Stimulated activated CD4-positive, alpha-beta T cell treated with anti-CD3 and anti-CD28 coated beads, Interleukin-1b, Interleukin-23, amount 100 ng/mL, for 4 hours (primary cell): ENCODE results near the gene NAP1L4.
A peak's percentile ranks its signal among the peaks of the same experiment; 100 is the strongest.
"Not testable (repeated sequence)": the region's sequence is repeated elsewhere in the genome, so short reads cannot be mapped to it uniquely, and the experiment has no call there.

Experiments
- DNase-seq, 2 donors: peaks; one replicate each; pipeline ENCODE4 v3.0.0-alpha.2; 2020; ENCODE audit warnings: low read depth in 2 of 2

NAP1L4 gene

GRCh38 chr11:2905299-2905698, 86.8 kb downstream of the NAP1L4 start:
- DNase-seq: not testable (repeated sequence)

- DNase-seq: no peak
Observed at GRCh38 chr11:2904153-2905052, 87.7 kb downstream of the NAP1L4 start.

DNA sequence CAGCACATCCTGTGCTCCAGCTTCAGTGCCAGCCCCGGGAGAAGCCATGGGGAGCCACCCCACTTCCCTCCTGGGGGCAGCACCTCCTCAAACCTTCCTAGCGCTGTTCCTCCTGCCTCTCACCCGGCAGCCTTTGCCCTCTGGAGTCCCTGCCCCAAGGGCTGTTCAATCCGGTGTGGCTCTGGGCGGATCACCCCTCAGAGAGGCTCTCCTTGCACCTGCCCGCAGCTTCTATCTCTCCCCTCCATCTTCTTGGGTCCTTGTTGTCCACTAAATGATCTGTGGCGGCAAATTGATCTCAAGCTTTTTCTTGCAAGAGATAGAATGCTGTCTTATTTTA, 88.5 kb downstream of the NAP1L4 start:
- DNase-seq: no peak

- no peak for DNase-seq
Observed at GRCh38 chr11:2902784-2903671, 89.1 kb downstream of the NAP1L4 start.

DNA sequence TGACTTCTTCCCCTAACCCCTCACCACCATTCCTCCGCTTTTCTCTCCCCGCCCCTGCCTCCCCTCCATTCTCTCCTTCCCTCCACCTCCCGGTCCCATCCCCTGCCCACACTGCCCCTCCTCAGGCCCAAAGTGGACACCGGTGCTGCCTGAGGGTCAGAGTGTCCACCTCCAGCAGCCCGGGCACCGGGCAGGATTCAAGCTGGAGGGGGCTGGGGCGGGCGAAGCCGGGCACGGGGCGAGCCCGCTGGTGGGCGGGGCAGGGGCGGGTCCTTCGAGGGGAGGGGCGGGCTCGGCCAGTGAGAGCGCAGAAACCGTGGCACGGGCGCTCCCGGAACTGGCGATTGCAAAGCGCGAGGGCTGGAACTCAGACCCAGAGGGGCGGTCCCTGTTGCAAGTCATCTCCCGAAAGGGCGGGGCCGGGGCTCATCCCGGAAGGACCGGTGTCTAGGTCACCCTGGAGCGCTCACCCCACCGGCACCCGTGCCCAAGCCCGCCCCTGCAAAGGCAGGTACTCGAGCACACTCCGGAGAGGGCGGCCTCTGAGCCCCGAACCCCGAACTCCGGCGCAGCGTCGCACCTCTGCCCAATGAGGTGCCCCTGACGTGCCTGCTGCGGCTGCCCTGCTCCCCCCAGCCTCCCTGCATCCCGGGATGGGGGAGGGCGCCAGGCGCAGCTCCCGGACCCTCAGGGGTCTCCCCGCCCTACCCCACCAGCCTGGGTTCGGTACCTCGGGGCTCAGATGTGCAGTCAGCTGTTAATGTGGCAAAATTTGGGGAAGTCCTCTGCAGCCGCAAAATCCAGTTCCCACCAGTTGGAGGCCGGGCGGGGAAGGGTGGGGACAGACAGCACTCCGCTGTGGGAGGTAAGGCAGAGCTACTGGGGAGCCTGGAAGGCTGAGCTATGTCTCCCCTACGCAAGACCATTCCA, 90.0 kb downstream of the NAP1L4 start:
- peak; percentile 76 to 87 for DNase-seq

DNA sequence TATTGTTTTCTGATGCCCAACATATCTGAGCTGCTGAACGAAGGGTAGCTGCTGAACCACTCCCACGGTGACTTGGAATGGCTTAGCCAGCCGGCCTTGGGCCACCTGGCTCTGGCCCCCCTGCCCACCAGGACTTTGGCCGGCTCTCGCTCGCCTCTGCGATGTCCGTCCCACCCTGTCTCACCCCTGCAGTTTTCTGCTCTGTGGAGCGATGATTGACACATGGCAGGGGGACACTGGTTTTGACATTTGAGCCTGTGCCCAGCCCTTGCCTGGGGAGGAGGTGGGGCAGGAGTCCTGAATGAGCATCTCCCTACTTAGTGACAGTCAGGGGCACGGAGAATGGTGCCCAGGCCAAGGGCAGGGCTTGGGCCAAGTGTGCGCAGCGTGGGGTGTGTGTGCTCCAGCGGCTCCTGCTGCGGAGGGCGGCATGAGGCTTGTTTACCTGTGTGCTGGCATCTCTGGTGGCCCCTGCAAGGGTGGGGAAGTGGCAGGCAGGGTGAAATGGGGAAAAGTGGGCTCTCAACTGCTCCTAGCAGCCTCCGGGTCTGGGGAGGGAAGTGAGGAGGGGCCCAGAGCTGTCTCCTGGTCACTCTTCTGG, 90.8 kb downstream of the NAP1L4 start:
- DNase-seq: no peak

GRCh38 chr11:2899080-2899783, 92.9 kb downstream of the NAP1L4 start:
- DNase-seq: no peak

- DNase-seq: peak in 1 of 2 donors; percentile 34
Observed at GRCh38 chr11:2898366-2899079, 93.6 kb downstream of the NAP1L4 start.

- no peak for DNase-seq
Observed at GRCh38 chr11:2897048-2897447, 95.1 kb downstream of the NAP1L4 start.

GRCh38 chr11:2896047-2896446, 96.1 kb downstream of the NAP1L4 start:
- no peak for DNase-seq
